HEK293T (cell line): ENCODE results near the gene ZNF469.

ENCODE experiments used
- CTBP1 ChIP-seq: fragments of 450-650 bp; IDR thresholded peaks from 2 replicates; pipeline ENCODE4 v1.6.1; 2016; ENCODE audit warnings: borderline replicate concordance
- TF ChIP-seq, protein P1 (sequence below): fragments of 450-650 bp; IDR thresholded peaks from 2 replicates; pipeline ENCODE4 v1.6.1; 2016

DNA sequence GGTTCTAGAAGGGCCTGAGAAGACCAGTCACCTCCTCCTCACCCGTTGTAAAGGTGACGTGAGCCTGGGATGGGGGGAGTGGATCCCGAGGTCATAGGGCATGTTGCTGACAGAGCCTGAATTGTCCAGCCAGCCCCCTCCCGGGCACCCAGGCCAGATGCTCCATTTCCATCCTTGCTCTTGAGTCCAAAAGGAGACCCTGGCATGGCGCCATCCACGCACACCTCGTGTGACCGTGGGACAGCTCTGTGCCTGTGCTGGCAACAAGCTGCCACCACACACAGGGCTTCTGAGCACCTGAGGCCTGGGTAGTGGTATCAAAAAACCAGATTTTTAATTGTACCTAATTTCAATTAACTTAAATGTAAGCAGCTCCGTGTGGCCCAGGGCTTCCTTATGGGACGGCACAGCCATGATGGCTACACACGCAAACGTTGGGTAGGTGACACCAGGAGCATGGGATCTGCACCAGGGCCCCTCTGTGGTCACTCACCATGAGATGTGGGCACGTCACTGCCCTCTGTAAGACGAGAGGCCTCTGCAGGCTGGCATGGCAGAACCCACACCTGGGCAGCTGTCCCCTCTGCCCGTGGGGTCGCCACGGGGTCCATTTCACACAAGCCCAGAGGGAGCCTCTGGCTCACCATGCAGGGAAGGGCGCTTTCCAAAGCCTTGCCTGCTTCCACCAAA is 37.6 kb upstream of the ZNF469 start:
- no peak for TF ChIP-seq CTBP1
- TF ChIP-seq, protein P1, sequence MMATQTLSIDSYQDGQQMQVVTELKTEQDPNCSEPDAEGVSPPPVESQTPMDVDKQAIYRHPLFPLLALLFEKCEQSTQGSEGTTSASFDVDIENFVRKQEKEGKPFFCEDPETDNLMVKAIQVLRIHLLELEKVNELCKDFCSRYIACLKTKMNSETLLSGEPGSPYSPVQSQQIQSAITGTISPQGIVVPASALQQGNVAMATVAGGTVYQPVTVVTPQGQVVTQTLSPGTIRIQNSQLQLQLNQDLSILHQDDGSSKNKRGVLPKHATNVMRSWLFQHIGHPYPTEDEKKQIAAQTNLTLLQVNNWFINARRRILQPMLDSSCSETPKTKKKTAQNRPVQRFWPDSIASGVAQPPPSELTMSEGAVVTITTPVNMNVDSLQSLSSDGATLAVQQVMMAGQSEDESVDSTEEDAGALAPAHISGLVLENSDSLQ, result no peak
